Fibroblast of pulmonary artery (primary cell): ENCODE measurements around the gene FOXP1.

Experiments
- DNase-seq: peaks from one replicate; pipeline ENCODE4 v3.0.0-alpha.2; 2010; ENCODE audit warnings: low read depth
- H3K4me3 ChIP-seq: replicated peaks from 2 replicates; pipeline ENCODE4 v1.5.1; 2011; ENCODE audit warnings: low read depth, mild to moderate bottlenecking, control low read depth, low read length, moderate library complexity
- CTCF ChIP-seq: IDR thresholded peaks from 2 replicates; pipeline ENCODE4 v1.5.1; 2011; ENCODE audit warnings: mild to moderate bottlenecking, control low read depth, low read length, inconsistent platforms; ENCODE audit errors: missing control alignments

FOXP1 gene

GRCh38 chr3:71232895-71233294 is 350.6 kb downstream of the FOXP1 start:
- no peak overlapping the region for H3K4me3 ChIP-seq
- DNase-seq, result no peak
- TF ChIP-seq CTCF, result no peak

GRCh38 chr3:71232175-71232679 is 351.3 kb downstream of the FOXP1 start:
- TF ChIP-seq CTCF, result no peak
- DNase-seq, result no peak
- no peak overlapping the region for H3K4me3 ChIP-seq

- DNase-seq, result no peak
- H3K4me3 ChIP-seq, result no peak overlapping the region
- TF ChIP-seq CTCF, result no peak
These were observed 351.8 kb downstream of the FOXP1 start for GRCh38 chr3:71231680-71232079.

- no peak for DNase-seq
- H3K4me3 ChIP-seq, result no peak overlapping the region
- TF ChIP-seq CTCF, result no peak
These were observed 353.4 kb downstream of the FOXP1 start for GRCh38 chr3:71229905-71230657.

GRCh38 chr3:71228156-71228866 is 355.2 kb downstream of the FOXP1 start:
- TF ChIP-seq CTCF, result no peak
- DNase-seq, result no peak

GRCh38 chr3:71227270-71227661 is 356.3 kb downstream of the FOXP1 start:
- no peak overlapping the region for H3K4me3 ChIP-seq
- no peak for DNase-seq
- TF ChIP-seq CTCF, result no peak

More at GRCh38 chr3:71228156-71228866, 355.2 kb downstream of the FOXP1 start:
- no peak overlapping the region for H3K4me3 ChIP-seq
